ENCODE results near the gene CDH10.

CDH10 gene

GRCh38 chr5:24632353-24632752 is 12.4 kb downstream of the CDH10 start:
- Histone ChIP-seq H3K4me3 (ENCODE audit: low read length) (no peak overlapping the region), H3K27ac (ENCODE audit: low read depth, low read length) (no peak overlapping the region), H3K27me3 (ENCODE audit: control insufficient read depth, insufficient read depth, low read length) (no peaks in the 10 kb centered on the region), H3K36me3 (ENCODE audit: control insufficient read depth, insufficient read depth, low read length) (no peaks in the 10 kb centered on the region), H3K4me1 (ENCODE audit: control insufficient read depth, insufficient read depth, low read length) (no peaks in the 10 kb centered on the region), H3K9ac (ENCODE audit: low read length) (no peak overlapping the region)

GRCh38 chr5:24630918-24631317 is 13.9 kb downstream of the CDH10 start:
- Histone ChIP-seq H3K27me3 (ENCODE audit: control insufficient read depth, insufficient read depth, low read length) (no peaks in the 10 kb centered on the region), H3K4me1 (ENCODE audit: control insufficient read depth, insufficient read depth, low read length) (no peaks in the 10 kb centered on the region), H3K36me3 (ENCODE audit: control insufficient read depth, insufficient read depth, low read length) (no peaks in the 10 kb centered on the region), H3K27ac (ENCODE audit: low read depth, low read length) (no peak overlapping the region), H3K9ac (ENCODE audit: low read length) (no peak overlapping the region), H3K4me3 (ENCODE audit: low read length) (no peak overlapping the region)

GRCh38 chr5:24629798-24630197 is 15.0 kb downstream of the CDH10 start:
- H3K4me3 ChIP-seq (ENCODE audit: low read length) = no peak overlapping the region

GRCh38 chr5:24624872-24625271 is 19.9 kb downstream of the CDH10 start:
- Histone ChIP-seq H3K4me3 (ENCODE audit: low read length) (no peak overlapping the region), H3K27me3 (ENCODE audit: control insufficient read depth, insufficient read depth, low read length) (no peaks in the 10 kb centered on the region), H3K27ac (ENCODE audit: low read depth, low read length) (no peak overlapping the region), H3K4me1 (ENCODE audit: control insufficient read depth, insufficient read depth, low read length) (no peaks in the 10 kb centered on the region), H3K9ac (ENCODE audit: low read length) (no peak overlapping the region), H3K36me3 (ENCODE audit: control insufficient read depth, insufficient read depth, low read length) (no peaks in the 10 kb centered on the region)

More at GRCh38 chr5:24629798-24630197, 15.0 kb downstream of the CDH10 start:
- no peak overlapping the region for H3K27ac ChIP-seq (ENCODE audit: low read depth, low read length)
- no peaks in the 10 kb centered on the region for H3K27me3 ChIP-seq (ENCODE audit: control insufficient read depth, insufficient read depth, low read length)
- no peak overlapping the region for H3K9ac ChIP-seq (ENCODE audit: low read length)
- H3K36me3 ChIP-seq (ENCODE audit: control insufficient read depth, insufficient read depth, low read length) = no peaks in the 10 kb centered on the region
- no peaks in the 10 kb centered on the region for H3K4me1 ChIP-seq (ENCODE audit: control insufficient read depth, insufficient read depth, low read length)

- no peak overlapping the region for H3K9ac ChIP-seq (ENCODE audit: low read length)
- H3K36me3 ChIP-seq (ENCODE audit: control insufficient read depth, insufficient read depth, low read length) = no peaks in the 10 kb centered on the region
- no peak overlapping the region for H3K27ac ChIP-seq (ENCODE audit: low read depth, low read length)
- no peaks in the 10 kb centered on the region for H3K27me3 ChIP-seq (ENCODE audit: control insufficient read depth, insufficient read depth, low read length)
- H3K4me1 ChIP-seq (ENCODE audit: control insufficient read depth, insufficient read depth, low read length) = no peaks in the 10 kb centered on the region
- no peak overlapping the region for H3K4me3 ChIP-seq (ENCODE audit: low read length)
Measured at GRCh38 chr5:24623624-24624023, 21.2 kb downstream of the CDH10 start.

- Histone ChIP-seq H3K4me1 (ENCODE audit: control insufficient read depth, insufficient read depth, low read length) (no peaks in the 10 kb centered on the region), H3K36me3 (ENCODE audit: control insufficient read depth, insufficient read depth, low read length) (no peaks in the 10 kb centered on the region), H3K4me3 (ENCODE audit: low read length) (no peak overlapping the region), H3K27ac (ENCODE audit: low read depth, low read length) (no peak overlapping the region), H3K9ac (ENCODE audit: low read length) (no peak overlapping the region), H3K27me3 (ENCODE audit: control insufficient read depth, insufficient read depth, low read length) (no peaks in the 10 kb centered on the region)
Measured at GRCh38 chr5:24623031-24623430, 21.7 kb downstream of the CDH10 start.

GRCh38 chr5:24621792-24622191 is 23.0 kb downstream of the CDH10 start:
- H3K4me1 ChIP-seq (ENCODE audit: control insufficient read depth, insufficient read depth, low read length) = no peaks in the 10 kb centered on the region

GRCh38 chr5:24616566-24616965 is 28.2 kb downstream of the CDH10 start:
- Histone ChIP-seq H3K9ac (ENCODE audit: low read length) (no peak overlapping the region), H3K4me1 (ENCODE audit: control insufficient read depth, insufficient read depth, low read length) (no peaks in the 10 kb centered on the region), H3K4me3 (ENCODE audit: low read length) (no peak overlapping the region), H3K36me3 (ENCODE audit: control insufficient read depth, insufficient read depth, low read length) (no peaks in the 10 kb centered on the region), H3K27ac (ENCODE audit: low read depth, low read length) (no peak overlapping the region), H3K27me3 (ENCODE audit: control insufficient read depth, insufficient read depth, low read length) (no peaks in the 10 kb centered on the region)

More at GRCh38 chr5:24621792-24622191, 23.0 kb downstream of the CDH10 start:
- H3K27ac ChIP-seq (ENCODE audit: low read depth, low read length) = no peak overlapping the region
- no peak overlapping the region for H3K9ac ChIP-seq (ENCODE audit: low read length)
- H3K36me3 ChIP-seq (ENCODE audit: control insufficient read depth, insufficient read depth, low read length) = no peaks in the 10 kb centered on the region
- H3K27me3 ChIP-seq (ENCODE audit: control insufficient read depth, insufficient read depth, low read length) = no peaks in the 10 kb centered on the region
- no peak overlapping the region for H3K4me3 ChIP-seq (ENCODE audit: low read length)

- no peaks in the 10 kb centered on the region for H3K36me3 ChIP-seq (ENCODE audit: control insufficient read depth, insufficient read depth, low read length)
- no peak overlapping the region for H3K9ac ChIP-seq (ENCODE audit: low read length)
- no peaks in the 10 kb centered on the region for H3K27me3 ChIP-seq (ENCODE audit: control insufficient read depth, insufficient read depth, low read length)
- H3K27ac ChIP-seq (ENCODE audit: low read depth, low read length) = no peak overlapping the region
- H3K4me1 ChIP-seq (ENCODE audit: control insufficient read depth, insufficient read depth, low read length) = no peaks in the 10 kb centered on the region
- H3K4me3 ChIP-seq (ENCODE audit: low read length) = no peak overlapping the region
Measured at GRCh38 chr5:24615159-24615558, 29.6 kb downstream of the CDH10 start.

- no peaks in the 10 kb centered on the region for H3K27me3 ChIP-seq (ENCODE audit: control insufficient read depth, insufficient read depth, low read length)
- no peaks in the 10 kb centered on the region for H3K36me3 ChIP-seq (ENCODE audit: control insufficient read depth, insufficient read depth, low read length)
Measured at GRCh38 chr5:24609706-24610105, 35.1 kb downstream of the CDH10 start.

GRCh38 chr5:24606971-24607370 is 37.8 kb downstream of the CDH10 start:
- no peak overlapping the region for H3K27ac ChIP-seq (ENCODE audit: low read depth, low read length)
- no peak overlapping the region for H3K4me3 ChIP-seq (ENCODE audit: low read length)
- H3K4me1 ChIP-seq (ENCODE audit: control insufficient read depth, insufficient read depth, low read length) = no peaks in the 10 kb centered on the region
- no peaks in the 10 kb centered on the region for H3K36me3 ChIP-seq (ENCODE audit: control insufficient read depth, insufficient read depth, low read length)
- H3K27me3 ChIP-seq (ENCODE audit: control insufficient read depth, insufficient read depth, low read length) = no peaks in the 10 kb centered on the region
- no peak overlapping the region for H3K9ac ChIP-seq (ENCODE audit: low read length)

More at GRCh38 chr5:24609706-24610105, 35.1 kb downstream of the CDH10 start:
- no peak overlapping the region for H3K4me3 ChIP-seq (ENCODE audit: low read length)
- H3K9ac ChIP-seq (ENCODE audit: low read length) = no peak overlapping the region
- no peaks in the 10 kb centered on the region for H3K4me1 ChIP-seq (ENCODE audit: control insufficient read depth, insufficient read depth, low read length)
- no peak overlapping the region for H3K27ac ChIP-seq (ENCODE audit: low read depth, low read length)

- Histone ChIP-seq H3K36me3 (ENCODE audit: control insufficient read depth, insufficient read depth, low read length) (no peaks in the 10 kb centered on the region), H3K27ac (ENCODE audit: low read depth, low read length) (no peak overlapping the region), H3K27me3 (ENCODE audit: control insufficient read depth, insufficient read depth, low read length) (no peaks in the 10 kb centered on the region), H3K4me3 (ENCODE audit: low read length) (no peak overlapping the region), H3K4me1 (ENCODE audit: control insufficient read depth, insufficient read depth, low read length) (no peaks in the 10 kb centered on the region), H3K9ac (ENCODE audit: low read length) (no peak overlapping the region)
Measured at GRCh38 chr5:24602188-24602587, 42.6 kb downstream of the CDH10 start.

GRCh38 chr5:24598956-24599355 is 45.8 kb downstream of the CDH10 start:
- no peak overlapping the region for H3K9ac ChIP-seq (ENCODE audit: low read length)

More at GRCh38 chr5:24598956-24599355, 45.8 kb downstream of the CDH10 start:
- H3K4me1 ChIP-seq (ENCODE audit: control insufficient read depth, insufficient read depth, low read length) = no peaks in the 10 kb centered on the region
- H3K4me3 ChIP-seq (ENCODE audit: low read length) = no peak overlapping the region
- H3K36me3 ChIP-seq (ENCODE audit: control insufficient read depth, insufficient read depth, low read length) = no peaks in the 10 kb centered on the region
- no peaks in the 10 kb centered on the region for H3K27me3 ChIP-seq (ENCODE audit: control insufficient read depth, insufficient read depth, low read length)
- no peak overlapping the region for H3K27ac ChIP-seq (ENCODE audit: low read depth, low read length)

Measured in rectal smooth muscle tissue (tissue), 1 donor.